ENCODE data around the gene CEND1. TPM values are rescaled to one million over a fixed set of nuclear protein-coding genes. Genes with fewer than 3 reads are reported as not detected.

CEND1 gene
- total and polyA plus RNA-seq, 3 donors from 2014 or later, result 0.50 to 2.1 (median 1.0) TPM

GRCh38 chr11:813456-814096, 23.7 kb upstream of the CEND1 start:
- H3K9me3 ChIP-seq, result no peaks in the 10 kb centered on the region
- H3K36me3 ChIP-seq (ENCODE audit: low read depth, missing control alignments), result no peaks in the 10 kb centered on the region
- TF ChIP-seq POLR2A (IDR thresholded peaks at IDR 0.05) (no peak), CTCF (IDR thresholded peaks at IDR 0.05) (no peak)
- no peak for DNase-seq
- no peak overlapping the region for H3K27ac ChIP-seq
- intact Hi-C loops (cut with DNase I; ENCODE audit: low total_unique reads), result no loop called here
- H3K4me3 ChIP-seq, result no peak overlapping the region
- WGBS, 2 donors, result 67 to 68% methylated on average over 9 of the region's 9 CpGs
- H3K27me3 ChIP-seq, result no peaks in the 10 kb centered on the region
- peaks cover 14% of the 10 kb centered on the region for H3K4me1 ChIP-seq

GRCh38 chr11:813072-813455, 23.2 kb upstream of the CEND1 start:
- intact Hi-C loops (cut with DNase I; ENCODE audit: low total_unique reads), result no loop called here
- Histone ChIP-seq H3K4me1 (peaks cover 15% of the 10 kb centered on the region), H3K4me3 (no peak overlapping the region), H3K9me3 (no peaks in the 10 kb centered on the region), H3K36me3 (ENCODE audit: low read depth, missing control alignments) (no peaks in the 10 kb centered on the region), H3K27me3 (no peaks in the 10 kb centered on the region), H3K27ac (no peak overlapping the region)
- TF ChIP-seq POLR2A (IDR thresholded peaks at IDR 0.05), result no peak
- TF ChIP-seq CTCF (IDR thresholded peaks at IDR 0.05), result no peak
- DNase-seq, result no peak
- 90 to 97% methylated on average over 5 to 6 of the region's 6 CpGs for WGBS, 2 donors

GRCh38 chr11:812390-812789, 22.5 kb upstream of the CEND1 start:
- H3K9me3 ChIP-seq, result no peaks in the 10 kb centered on the region
- H3K27ac ChIP-seq, result no peak overlapping the region
- H3K4me3 ChIP-seq, result no peak overlapping the region
- TF ChIP-seq POLR2A (IDR thresholded peaks at IDR 0.05) (no peak), CTCF (IDR thresholded peaks at IDR 0.05) (no peak)
- H3K4me1 ChIP-seq, result peaks cover 15% of the 10 kb centered on the region
- no peaks in the 10 kb centered on the region for H3K27me3 ChIP-seq
- 90 to 92% methylated on average over 2 to 3 of the region's 3 CpGs for WGBS, 2 donors
- no peaks in the 10 kb centered on the region for H3K36me3 ChIP-seq (ENCODE audit: low read depth, missing control alignments)
- DNase-seq, result no peak
- intact Hi-C loops (cut with DNase I; ENCODE audit: low total_unique reads), result no loop called here

GRCh38 chr11:811446-812245, 21.8 kb upstream of the CEND1 start:
- DNase-seq, result no peak
- Histone ChIP-seq H3K4me3 (no peak overlapping the region), H3K27ac (no peak overlapping the region), H3K27me3 (no peaks in the 10 kb centered on the region), H3K36me3 (ENCODE audit: low read depth, missing control alignments) (no peaks in the 10 kb centered on the region), H3K9me3 (no peaks in the 10 kb centered on the region), H3K4me1 (peaks cover 15% of the 10 kb centered on the region)
- intact Hi-C loops (cut with DNase I; ENCODE audit: low total_unique reads), result no loop called here
- WGBS, 2 donors, result 66 to 70% methylated on average over 13 to 14 of the region's 14 CpGs
- TF ChIP-seq POLR2A (IDR thresholded peaks at IDR 0.05), result no peak
- no peak for TF ChIP-seq CTCF (IDR thresholded peaks at IDR 0.05)

Measured in testis (tissue), 3 donors.